GM12875 (cell line): ENCODE data around the gene SINHCAF.
"Not testable (repeated sequence)": the region's sequence is repeated elsewhere in the genome, so short reads cannot be mapped to it uniquely, and the experiment has no call there.

ENCODE experiments used
- H3K4me3 ChIP-seq: one replicate; pipeline ENCODE4 v1.5.1; 2011; ENCODE audit warnings: low read depth, low read length, control low read depth
- CTCF ChIP-seq: IDR thresholded peaks from 2 replicates; pipeline ENCODE4 v1.5.1; 2011; ENCODE audit warnings: low read depth, mild to moderate bottlenecking, control low read depth, inconsistent platforms, low read length, moderate library complexity, borderline replicate concordance; ENCODE audit not compliant: insufficient read depth

Gene SINHCAF

GRCh38 chr12:31238764-31239387 lies 87.1 kb downstream of the SINHCAF start:
- peak; percentile 75 for TF ChIP-seq CTCF
- no peak overlapping the region for H3K4me3 ChIP-seq

- H3K4me3 ChIP-seq, result not testable (repeated sequence)
Measured at GRCh38 chr12:31238333-31238732, 87.6 kb downstream of the SINHCAF start.

- TF ChIP-seq CTCF, result no peak
- H3K4me3 ChIP-seq, result no peak overlapping the region
Measured at GRCh38 chr12:31236998-31237637, 88.8 kb downstream of the SINHCAF start.

GRCh38 chr12:31235868-31236395 lies 90.0 kb downstream of the SINHCAF start:
- no peak overlapping the region for H3K4me3 ChIP-seq
- no peak for TF ChIP-seq CTCF

- H3K4me3 ChIP-seq, result no peak overlapping the region
Measured at GRCh38 chr12:31234955-31235867, 90.7 kb downstream of the SINHCAF start.

GRCh38 chr12:31234053-31234840 lies 91.7 kb downstream of the SINHCAF start:
- no peak for TF ChIP-seq CTCF
- no peak overlapping the region for H3K4me3 ChIP-seq

More at GRCh38 chr12:31234955-31235867, 90.7 kb downstream of the SINHCAF start:
- TF ChIP-seq CTCF, result peak; percentile 33; the same call in 1 of the 2 replicates
